Brain pericyte (primary cell): ENCODE data around the gene TEX48.

Source experiments
- DNase-seq: peaks from one replicate; pipeline ENCODE4 v3.0.0-alpha.2; 2012; ENCODE audit warnings: low read depth, low spot score

TEX48 gene

GRCh38 chr9:114693248-114693855 is 11.4 kb upstream of the TEX48 start:
- no peak for DNase-seq

- no peak for DNase-seq
These were observed 9.9 kb upstream of the TEX48 start for GRCh38 chr9:114691956-114692295.

- no peak for DNase-seq
These were observed 9.3 kb upstream of the TEX48 start for GRCh38 chr9:114691046-114691955.

- no peak for DNase-seq
These were observed 8.3 kb upstream of the TEX48 start for GRCh38 chr9:114690308-114690707.

GRCh38 chr9:114689813-114690212 is 7.8 kb upstream of the TEX48 start:
- DNase-seq, result no peak

- DNase-seq, result no peak
These were observed 7.1 kb upstream of the TEX48 start for GRCh38 chr9:114688909-114689610.

- no peak for DNase-seq
These were observed 6.4 kb upstream of the TEX48 start for GRCh38 chr9:114688379-114688778.

- peak; percentile 40 for DNase-seq
These were observed 5.0 kb upstream of the TEX48 start for GRCh38 chr9:114687034-114687433.

GRCh38 chr9:114685951-114686350 is 4.0 kb upstream of the TEX48 start:
- no peak for DNase-seq

GRCh38 chr9:114684036-114684435 is 2.0 kb upstream of the TEX48 start:
- no peak for DNase-seq

- DNase-seq, result no peak
These were observed 854 bp upstream of the TEX48 start for GRCh38 chr9:114682846-114683245.

- DNase-seq, result no peak
These were observed 1.6 kb downstream of the TEX48 start for GRCh38 chr9:114680259-114681001.

GRCh38 chr9:114678795-114679194 is 3.2 kb downstream of the TEX48 start:
- DNase-seq, result no peak

- no peak for DNase-seq
These were observed 3.9 kb downstream of the TEX48 start for GRCh38 chr9:114678130-114678529.

- DNase-seq, result peak; percentile 80
These were observed 4.6 kb downstream of the TEX48 start for GRCh38 chr9:114677418-114677817.

GRCh38 chr9:114676901-114677300 is 5.1 kb downstream of the TEX48 start:
- DNase-seq, result no peak

GRCh38 chr9:114674798-114675540 is 7.0 kb downstream of the TEX48 start:
- no peak for DNase-seq

- DNase-seq, result no peak
These were observed 7.8 kb downstream of the TEX48 start for GRCh38 chr9:114674076-114674797.

GRCh38 chr9:114671605-114672004 is 10.4 kb downstream of the TEX48 start:
- no peak for DNase-seq

- DNase-seq, result no peak
These were observed 12.0 kb downstream of the TEX48 start for GRCh38 chr9:114669961-114670360.

- no peak for DNase-seq
These were observed 13.8 kb downstream of the TEX48 start for GRCh38 chr9:114668146-114668545.
